ENCODE data around the gene ARAP2.

The ARAP2 gene

DNA sequence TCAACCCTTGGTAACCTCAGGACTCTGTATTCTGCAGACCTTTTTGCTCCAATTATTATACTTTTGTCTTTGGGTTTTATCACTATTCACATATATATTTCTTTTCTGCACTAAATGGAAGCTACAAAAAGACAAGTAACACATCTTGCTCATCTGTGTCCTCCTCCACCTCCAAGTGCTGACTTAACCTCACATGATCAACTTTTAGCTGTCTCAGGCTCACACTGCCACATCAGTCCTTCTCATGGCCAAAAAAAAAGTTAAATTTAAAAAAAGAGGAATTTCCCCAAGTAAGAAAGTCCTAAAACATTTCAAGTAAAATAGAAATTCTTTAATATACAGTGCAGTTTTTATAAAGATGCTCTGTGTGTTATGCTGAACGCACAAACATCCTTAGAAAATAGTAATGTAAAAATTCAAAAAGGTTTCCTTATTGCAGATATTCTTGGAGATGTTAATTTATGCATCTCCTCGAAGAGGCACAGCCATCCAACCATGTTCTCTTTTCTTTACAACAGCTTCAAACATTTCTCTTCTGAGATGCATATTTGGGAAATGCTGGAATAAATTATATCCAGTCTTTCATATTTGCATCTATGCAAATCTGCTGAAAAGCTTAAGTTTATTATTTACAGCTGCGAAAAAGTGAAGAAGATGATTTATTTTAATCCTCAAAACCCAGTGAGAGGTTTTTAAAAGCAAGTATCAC lies 37.6 kb downstream of the ARAP2 start:
- TF ChIP-seq, protein P1, sequence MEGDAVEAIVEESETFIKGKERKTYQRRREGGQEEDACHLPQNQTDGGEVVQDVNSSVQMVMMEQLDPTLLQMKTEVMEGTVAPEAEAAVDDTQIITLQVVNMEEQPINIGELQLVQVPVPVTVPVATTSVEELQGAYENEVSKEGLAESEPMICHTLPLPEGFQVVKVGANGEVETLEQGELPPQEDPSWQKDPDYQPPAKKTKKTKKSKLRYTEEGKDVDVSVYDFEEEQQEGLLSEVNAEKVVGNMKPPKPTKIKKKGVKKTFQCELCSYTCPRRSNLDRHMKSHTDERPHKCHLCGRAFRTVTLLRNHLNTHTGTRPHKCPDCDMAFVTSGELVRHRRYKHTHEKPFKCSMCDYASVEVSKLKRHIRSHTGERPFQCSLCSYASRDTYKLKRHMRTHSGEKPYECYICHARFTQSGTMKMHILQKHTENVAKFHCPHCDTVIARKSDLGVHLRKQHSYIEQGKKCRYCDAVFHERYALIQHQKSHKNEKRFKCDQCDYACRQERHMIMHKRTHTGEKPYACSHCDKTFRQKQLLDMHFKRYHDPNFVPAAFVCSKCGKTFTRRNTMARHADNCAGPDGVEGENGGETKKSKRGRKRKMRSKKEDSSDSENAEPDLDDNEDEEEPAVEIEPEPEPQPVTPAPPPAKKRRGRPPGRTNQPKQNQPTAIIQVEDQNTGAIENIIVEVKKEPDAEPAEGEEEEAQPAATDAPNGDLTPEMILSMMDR (IDR thresholded peaks at IDR 0.05), result no peak
- no peaks in the 10 kb centered on the region for H3K36me3 Mint-ChIP-seq (ENCODE audit: low read depth)
- no peak overlapping the region for H3K27ac Mint-ChIP-seq
- H3K27me3 Mint-ChIP-seq (ENCODE audit: low read depth, poor library complexity), result no peaks in the 10 kb centered on the region
- peaks cover 4% of the 10 kb centered on the region for H3K4me1 Mint-ChIP-seq
- no peaks in the 10 kb centered on the region for H3K9me3 Mint-ChIP-seq
- H3K4me3 Mint-ChIP-seq, result no peak overlapping the region
- DNase-seq, result no peak

DNA sequence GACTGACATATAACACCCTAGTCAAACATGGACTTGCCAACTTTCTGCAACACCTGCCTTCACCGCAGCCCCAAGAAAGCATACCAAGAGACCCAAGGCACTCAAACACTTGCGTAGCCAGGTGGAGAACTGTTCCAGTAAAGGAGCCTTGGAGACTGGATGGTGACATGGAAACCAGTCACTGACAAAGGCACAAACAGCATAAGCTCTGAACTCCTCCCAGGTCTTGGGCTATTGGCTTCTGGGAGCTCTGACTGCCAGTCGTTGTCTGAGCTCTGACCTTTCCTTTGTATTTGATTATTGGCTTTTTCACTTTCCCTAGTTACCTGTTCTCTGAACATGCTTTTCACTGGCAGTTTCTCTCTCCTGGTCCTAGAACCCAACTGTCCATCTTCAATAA lies 38.3 kb downstream of the ARAP2 start:
- DNase-seq, result no peak
- Mint-ChIP-seq H3K4me3 (no peak overlapping the region), H3K27ac (no peak overlapping the region), H3K9me3 (no peaks in the 10 kb centered on the region), H3K36me3 (ENCODE audit: low read depth) (no peaks in the 10 kb centered on the region), H3K27me3 (ENCODE audit: low read depth, poor library complexity) (no peaks in the 10 kb centered on the region), H3K4me1 (peaks cover 4% of the 10 kb centered on the region)
- TF ChIP-seq, protein P1 (IDR thresholded peaks at IDR 0.05), result no peak

- no peaks in the 10 kb centered on the region for H3K9me3 Mint-ChIP-seq
- no peak overlapping the region for H3K27ac Mint-ChIP-seq
- no peaks in the 10 kb centered on the region for H3K27me3 Mint-ChIP-seq (ENCODE audit: low read depth, poor library complexity)
- no peaks in the 10 kb centered on the region for H3K4me1 Mint-ChIP-seq
- DNase-seq, result no peak
- no peaks in the 10 kb centered on the region for H3K36me3 Mint-ChIP-seq (ENCODE audit: low read depth)
- TF ChIP-seq, protein P1 (IDR thresholded peaks at IDR 0.05), result no peak
- no peak overlapping the region for H3K4me3 Mint-ChIP-seq
Measured at GRCh38 chr4:36198861-36199260, 45.5 kb downstream of the ARAP2 start.

- DNase-seq, result no peak
- H3K36me3 Mint-ChIP-seq (ENCODE audit: low read depth), result no peaks in the 10 kb centered on the region
- no peak overlapping the region for H3K4me3 Mint-ChIP-seq
- no peak overlapping the region for H3K27ac Mint-ChIP-seq
- H3K9me3 Mint-ChIP-seq, result no peaks in the 10 kb centered on the region
- no peaks in the 10 kb centered on the region for H3K4me1 Mint-ChIP-seq
- TF ChIP-seq, protein P1 (IDR thresholded peaks at IDR 0.05), result no peak
- H3K27me3 Mint-ChIP-seq (ENCODE audit: low read depth, poor library complexity), result no peaks in the 10 kb centered on the region
Measured at GRCh38 chr4:36198068-36198808, 46.1 kb downstream of the ARAP2 start.

DNA sequence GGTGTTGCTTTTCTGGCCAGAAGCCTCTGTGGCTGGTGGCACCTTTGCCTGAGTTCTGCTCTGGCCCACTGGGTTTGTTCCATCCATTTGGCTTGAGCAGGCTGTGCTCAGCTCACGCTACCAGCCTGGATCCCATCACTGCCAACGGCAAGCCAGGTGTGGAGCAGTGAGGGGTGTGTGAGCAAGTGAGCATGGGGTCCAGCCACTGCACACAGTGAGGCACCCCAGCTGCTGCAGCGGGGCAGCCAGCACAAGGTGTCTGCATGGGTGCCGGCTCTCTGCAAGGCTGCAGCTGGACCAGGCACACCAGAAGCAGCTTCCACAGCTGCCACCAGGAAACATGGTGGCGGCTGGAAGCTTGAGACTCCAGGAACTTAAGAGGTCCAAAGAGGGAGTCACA lies 46.8 kb downstream of the ARAP2 start:
- H3K4me3 Mint-ChIP-seq, result no peak overlapping the region
- no peaks in the 10 kb centered on the region for H3K36me3 Mint-ChIP-seq (ENCODE audit: low read depth)
- no peaks in the 10 kb centered on the region for H3K4me1 Mint-ChIP-seq
- H3K9me3 Mint-ChIP-seq, result no peaks in the 10 kb centered on the region
- no peaks in the 10 kb centered on the region for H3K27me3 Mint-ChIP-seq (ENCODE audit: low read depth, poor library complexity)
- DNase-seq, result no peak
- no peak overlapping the region for H3K27ac Mint-ChIP-seq
- TF ChIP-seq, protein P1 (IDR thresholded peaks at IDR 0.05), result no peak
